NOMO-1 treated with DMSO at 0.1 percent for 48 hours (cell line): ENCODE data around the gene ILKAP.

Experiments
- DNase-seq: peaks from one replicate; lab custom pipeline; 2025; ENCODE audit not compliant: unreplicated experiment; lab: John Stamatoyannopoulos, UW

The ILKAP gene

DNA sequence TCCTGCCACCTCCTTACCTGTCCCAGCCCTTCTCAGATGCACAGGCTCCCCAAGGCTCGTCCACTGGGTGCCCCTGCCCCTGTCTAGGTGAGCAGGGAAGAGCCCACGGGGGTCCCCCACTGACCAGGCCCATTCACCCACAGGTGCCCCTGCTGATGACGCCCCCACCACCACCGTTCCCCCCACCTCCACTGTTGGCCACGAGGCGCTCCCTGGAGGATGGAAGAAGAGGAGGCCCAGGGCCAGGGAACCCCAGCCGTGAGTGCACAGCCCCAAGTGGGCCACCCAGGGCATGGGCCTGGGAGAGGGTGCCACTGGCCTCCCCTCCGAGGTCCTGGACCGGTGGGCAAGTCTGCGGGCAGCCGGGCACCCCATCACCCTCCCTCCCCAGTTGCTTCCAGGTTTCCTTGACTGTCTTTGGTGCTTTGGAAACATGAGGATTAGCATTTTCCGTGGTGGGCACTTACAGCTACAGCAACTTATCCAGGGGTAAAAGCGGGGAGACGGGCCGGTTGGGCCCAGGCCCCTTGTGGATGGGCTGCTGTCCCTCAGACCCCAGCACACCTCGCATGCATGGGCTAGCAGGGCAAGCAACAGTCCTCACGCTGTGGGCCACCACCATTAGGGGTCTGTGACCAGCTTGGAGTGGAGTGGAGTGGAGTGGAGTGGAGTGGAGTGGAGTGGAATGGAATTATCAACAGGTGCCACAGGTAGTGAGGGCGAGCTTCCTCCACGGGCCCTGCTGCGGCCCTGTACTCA is 78.2 kb downstream of the ILKAP start:
- DNase-seq: no peak

DNA sequence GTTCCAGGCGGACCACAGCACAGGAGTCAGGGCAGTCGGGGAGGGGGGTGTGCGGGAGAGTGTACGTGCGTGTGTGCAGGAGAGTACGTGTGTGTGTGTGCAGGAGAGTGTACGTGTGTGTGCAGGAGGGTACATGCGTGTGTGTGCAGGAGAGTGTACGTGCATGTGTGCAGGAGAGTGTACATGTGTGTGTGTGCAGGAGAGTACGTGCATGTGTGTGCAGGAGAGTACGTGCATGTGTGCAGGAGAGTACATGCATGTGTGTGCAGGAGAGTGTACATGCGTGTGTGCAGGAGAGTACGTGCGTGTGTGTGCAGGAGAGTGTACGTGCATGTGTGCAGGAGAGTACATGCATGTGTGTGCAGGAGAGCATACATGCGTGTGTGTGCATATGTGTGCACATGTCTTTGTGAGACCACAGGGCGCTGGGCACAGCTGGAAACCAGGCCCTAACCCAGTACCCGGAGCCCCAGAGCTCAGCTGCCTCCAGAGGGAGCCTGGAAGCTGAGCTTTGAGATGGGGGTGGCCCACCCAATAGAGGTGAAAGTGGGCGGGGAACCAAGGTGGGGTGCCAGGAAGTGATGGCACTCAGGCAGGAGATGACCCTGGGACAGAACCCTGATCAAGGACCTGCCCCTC is 78.9 kb downstream of the ILKAP start:
- no peak for DNase-seq

DNA sequence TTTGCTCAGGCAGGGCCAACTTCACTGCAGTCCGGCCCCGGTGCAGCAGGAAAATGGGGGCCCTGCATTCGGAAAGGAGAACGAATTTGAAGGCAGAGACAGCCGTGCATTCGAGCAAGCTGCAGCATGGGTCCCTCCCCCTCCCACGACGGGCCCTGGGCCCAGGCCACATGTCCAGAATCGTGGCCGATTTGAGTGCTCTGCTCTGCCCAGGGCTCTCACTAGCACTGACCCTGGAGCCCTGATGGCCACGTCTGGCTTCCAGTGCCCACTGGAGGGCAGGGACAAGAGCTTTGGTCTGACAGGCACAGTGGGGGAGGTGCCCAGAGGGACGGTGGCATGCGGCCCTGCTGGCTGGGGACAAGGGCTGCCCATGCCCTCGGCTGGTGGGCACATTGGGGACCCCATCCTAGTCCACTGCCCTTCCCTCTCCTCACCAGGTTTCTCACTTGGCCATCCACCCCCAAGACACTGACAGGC is 79.5 kb downstream of the ILKAP start:
- DNase-seq: no peak

DNA sequence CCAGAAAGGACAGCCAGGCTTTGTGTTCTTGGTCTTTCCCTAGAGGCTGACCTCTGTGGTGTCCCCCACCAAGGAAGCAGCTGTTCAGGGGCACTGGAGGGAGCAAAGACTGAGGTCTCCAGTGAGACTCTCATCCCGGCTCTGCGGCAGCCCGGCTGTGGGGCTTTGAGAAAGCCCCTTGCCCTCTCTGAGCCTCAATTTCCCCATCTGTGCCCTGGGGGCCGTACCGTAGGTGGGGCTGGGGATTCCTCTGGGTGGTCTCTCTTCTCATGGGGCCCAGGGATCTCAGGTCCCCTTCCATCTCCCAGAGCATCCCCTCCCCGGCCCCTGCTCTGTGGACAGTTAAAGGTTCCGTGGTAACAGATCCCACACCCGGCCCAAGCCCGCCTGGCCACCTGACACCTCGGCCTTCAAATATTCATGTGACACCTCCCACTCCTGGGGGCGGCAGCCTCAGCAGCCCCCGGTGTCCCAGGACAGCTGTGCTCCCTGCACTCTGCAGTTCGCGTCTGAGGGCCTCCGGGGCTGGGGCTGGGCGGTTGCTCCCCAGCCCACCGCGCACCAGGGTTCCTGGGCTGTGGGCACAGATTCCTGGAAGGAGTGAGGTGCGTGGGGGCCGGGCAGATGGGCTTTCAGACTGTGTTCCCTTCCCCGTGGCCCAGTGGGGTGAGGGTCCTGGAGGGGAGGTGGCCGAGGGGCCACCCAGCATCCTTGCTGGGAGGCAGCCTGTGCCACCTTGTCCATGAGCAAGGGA is 80.1 kb downstream of the ILKAP start:
- no peak for DNase-seq

DNA sequence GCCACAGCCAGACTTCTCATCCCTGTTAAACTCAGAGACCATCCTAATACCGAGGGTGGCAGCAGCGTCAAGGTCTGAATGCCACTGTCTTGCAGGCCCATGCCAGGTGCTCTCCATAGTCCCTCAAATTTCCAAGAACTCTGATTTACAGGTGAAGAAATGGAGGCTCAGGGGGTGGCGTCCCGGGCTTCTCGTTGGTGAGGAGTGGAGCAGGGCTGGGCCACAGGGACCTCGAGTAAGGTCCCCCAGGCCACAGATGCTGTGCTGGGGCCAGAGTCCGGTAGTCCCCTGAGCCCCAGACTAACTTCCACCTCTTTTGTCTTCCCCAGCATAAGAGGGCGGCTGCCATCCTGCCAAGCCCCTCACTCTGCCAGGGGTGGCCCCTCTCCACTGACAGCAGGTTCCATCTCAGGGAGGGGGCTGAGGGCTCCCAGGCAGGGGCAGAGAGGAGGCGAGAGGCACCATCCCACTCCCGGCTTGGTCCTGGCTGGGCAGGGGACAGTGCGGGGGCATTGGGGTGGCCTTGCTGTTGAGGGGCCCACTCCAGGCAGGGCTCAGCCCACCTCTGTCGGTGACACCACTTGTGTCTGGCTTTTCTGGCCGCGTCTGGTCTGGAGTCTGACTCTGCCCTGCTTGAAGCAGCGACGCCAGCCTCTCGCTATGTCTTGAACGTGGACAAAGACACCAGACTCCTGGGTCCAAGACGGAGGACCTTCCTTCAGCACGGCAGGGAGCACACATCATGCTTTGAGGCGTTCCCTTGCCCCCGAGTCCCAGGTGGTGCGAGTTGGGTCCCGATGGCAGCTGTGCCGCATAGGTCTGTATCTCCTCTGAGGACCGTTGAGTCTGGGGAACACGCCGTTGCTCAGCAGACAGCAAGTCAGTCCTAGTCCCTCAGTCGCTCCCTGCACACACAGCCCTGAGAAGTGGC is 80.9 kb downstream of the ILKAP start:
- DNase-seq: no peak

GRCh38 chr2:238121511-238122286 is 81.8 kb downstream of the ILKAP start:
- DNase-seq: no peak

DNA sequence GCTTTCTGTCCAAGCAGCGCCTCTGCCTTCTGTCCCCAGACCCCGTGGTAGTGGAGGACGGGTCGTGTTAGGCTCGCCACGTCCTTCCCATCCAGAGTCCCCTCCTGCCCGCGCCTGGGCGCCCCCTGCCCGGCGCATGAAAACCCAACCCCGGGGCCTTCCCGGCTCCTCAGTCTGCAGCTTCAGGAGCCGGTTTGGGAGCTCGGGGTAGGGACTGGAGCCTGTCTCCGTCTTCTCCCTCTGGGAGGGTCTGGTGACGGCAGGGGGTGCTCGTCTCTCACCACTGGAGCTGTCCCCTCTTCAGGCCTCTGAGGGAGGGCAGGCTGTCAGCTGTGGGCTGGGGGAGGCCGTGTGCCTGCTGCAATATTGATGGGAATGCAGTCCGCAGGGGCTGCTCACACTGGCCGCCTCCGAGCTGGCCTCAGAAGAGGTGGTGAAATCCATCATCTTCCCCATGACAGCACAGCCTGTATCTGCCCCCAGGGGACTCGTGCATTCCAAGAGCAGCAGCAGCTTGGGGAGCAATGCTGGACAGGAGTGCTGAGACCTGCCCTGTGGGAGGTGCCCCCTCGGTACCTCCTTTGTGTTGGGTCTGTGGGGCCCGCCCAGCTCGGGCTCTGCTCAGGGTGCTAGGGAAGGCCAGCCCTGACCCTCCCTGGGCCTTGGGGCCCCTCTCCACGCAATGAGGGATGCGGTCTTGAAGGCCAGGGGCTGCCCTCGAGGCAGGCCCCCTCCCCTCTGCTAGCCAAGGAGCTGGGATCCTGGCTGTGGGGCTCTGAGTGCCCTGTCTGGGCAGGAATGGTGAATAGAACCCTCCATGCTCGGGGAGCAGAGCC is 82.8 kb downstream of the ILKAP start:
- no peak for DNase-seq
